PC-3 (cell line): ENCODE results near the gene CRELD2. TPM values are rescaled to one million over a fixed set of nuclear protein-coding genes. Genes with fewer than 3 reads are reported as not detected.

Experiments
- ATAC-seq: fragments of 200-7000 bp; cut with Tn5 transposase; 2 replicates; pipeline ENCODE4 v1.9.1; 2020; ENCODE audit warnings: mild to moderate bottlenecking, moderate library complexity
- BruUV-seq: library from RNA; stranded (reverse); fragments of 400-500 nt; replicated peaks from 2 replicates; lab custom pipeline; 2021; lab: Mats Ljungman, UMichigan
- CTCF ChIA-PET: fragments of 300-600 bp; sonication (Branson Sonifier 250); formaldehyde crosslinking; loops from one replicate; lab custom pipeline; 2022; ENCODE audit warnings: antibody characterized with exemption; lab: Charles Lee
- POLR2A ChIA-PET: fragments of 300-600 bp; sonication (Branson Sonifier 250); formaldehyde crosslinking; loops from one replicate; lab custom pipeline; 2022; ENCODE audit warnings: antibody characterized with exemption; ENCODE audit not compliant: unreplicated experiment; lab: Charles Lee
- DNase-seq: peaks from one replicate; pipeline ENCODE4 v3.0.0-alpha.2; 2015
- H2AFZ ChIP-seq: fragments of 300-600 bp; sonication (generic); 2 replicates; pipeline ENCODE4 v1.6.0; 2016; ENCODE audit warnings: antibody characterized with exemption, low read length
- H3F3A ChIP-seq: fragments of 300-600 bp; sonication (generic); one replicate; pipeline ENCODE4 v1.6.0; 2017; ENCODE audit warnings: antibody characterized with exemption, low read length, control low read depth, mild to moderate bottlenecking; ENCODE audit not compliant: unreplicated experiment
- H3K27ac ChIP-seq: fragments of 300-600 bp; sonication (generic); 2 replicates; pipeline ENCODE4 v1.5.1; 2016; ENCODE audit warnings: mild to moderate bottlenecking, low read length
- H3K27me3 ChIP-seq: fragments of 300-600 bp; sonication (generic); 2 replicates; pipeline ENCODE4 v1.6.1; 2016; ENCODE audit warnings: low read length, mixed read lengths
- H3K36me3 ChIP-seq: fragments of 300-600 bp; sonication (generic); 2 replicates; pipeline ENCODE4 v1.6.1; 2016; ENCODE audit warnings: low read depth, mixed run types, low read length, mixed read lengths
- H3K4me1 ChIP-seq: fragments of 300-600 bp; sonication (generic); 2 replicates; pipeline ENCODE4 v1.5.1; 2016; ENCODE audit warnings: low read length; ENCODE audit not compliant: insufficient read depth
- H3K4me2 ChIP-seq: fragments of 300-600 bp; sonication (generic); 2 replicates; pipeline ENCODE4 v1.6.0; 2016; ENCODE audit warnings: low read length
- H3K4me3 ChIP-seq: fragments of 300-600 bp; sonication (generic); 2 replicates; pipeline ENCODE4 v1.5.1; 2016; ENCODE audit warnings: mild to moderate bottlenecking, low read length, mixed read lengths
- H3K79me2 ChIP-seq: fragments of 300-600 bp; sonication (generic); 2 replicates; pipeline ENCODE4 v1.6.1; 2017; ENCODE audit warnings: low read length, mixed read lengths
- H3K9ac ChIP-seq: fragments of 300-600 bp; sonication (generic); 2 replicates; pipeline ENCODE4 v1.6.0; 2016; ENCODE audit warnings: mild to moderate bottlenecking, low read length
- H3K9me2 ChIP-seq: fragments of 300-600 bp; sonication (generic); replicated peaks from 2 replicates; pipeline ENCODE4 v1.6.1; 2016; ENCODE audit warnings: mixed run types, low read length, mixed read lengths
- H3K9me3 ChIP-seq: fragments of 300-600 bp; sonication (generic); 2 replicates; pipeline ENCODE4 v1.6.1; 2016; ENCODE audit warnings: low read length, mixed read lengths
- H4K20me1 ChIP-seq: fragments of 300-600 bp; sonication (generic); 2 replicates; pipeline ENCODE4 v1.6.1; 2016; ENCODE audit warnings: low read length, mixed read lengths
- EZH2 ChIP-seq: fragments of 300-600 bp; sonication (generic); IDR thresholded peaks from one replicate; pipeline ENCODE4 v1.6.1; 2017; ENCODE audit warnings: antibody characterized with exemption, mild to moderate bottlenecking, low read length; ENCODE audit not compliant: unreplicated experiment
- EZH2phosphoT487 ChIP-seq: fragments of 300-600 bp; sonication (generic); IDR thresholded peaks from 2 replicates; pipeline ENCODE4 v1.6.1; 2018; ENCODE audit warnings: mild to moderate bottlenecking, antibody characterized with exemption, low read length, borderline replicate concordance
- intact Hi-C: fragments of 100-400 bp; cut with micrococcal nuclease; formaldehyde crosslinking; loops from 2 replicates; pipeline ENCODE4 v1.9.0; 2023
- total RNA-seq: library from RNA; depleted of rRNA; stranded (reverse); fragments of >200 nt; gene quantifications from 2 replicates; pipeline ENCODE4 v1.2.3, GENCODE V29; 2014
- TF ChIP-seq, protein P1 (sequence below): fragments of 300-600 bp; sonication (generic); conservative IDR thresholded peaks from 2 replicates; pipeline ENCODE4 v1.5.1; 2017; ENCODE audit warnings: antibody characterized with exemption, low read depth, mild to moderate bottlenecking, low read length

The CRELD2 gene
- total RNA-seq, 1 experiment from 2014 or later = 71.3 TPM

DNA sequence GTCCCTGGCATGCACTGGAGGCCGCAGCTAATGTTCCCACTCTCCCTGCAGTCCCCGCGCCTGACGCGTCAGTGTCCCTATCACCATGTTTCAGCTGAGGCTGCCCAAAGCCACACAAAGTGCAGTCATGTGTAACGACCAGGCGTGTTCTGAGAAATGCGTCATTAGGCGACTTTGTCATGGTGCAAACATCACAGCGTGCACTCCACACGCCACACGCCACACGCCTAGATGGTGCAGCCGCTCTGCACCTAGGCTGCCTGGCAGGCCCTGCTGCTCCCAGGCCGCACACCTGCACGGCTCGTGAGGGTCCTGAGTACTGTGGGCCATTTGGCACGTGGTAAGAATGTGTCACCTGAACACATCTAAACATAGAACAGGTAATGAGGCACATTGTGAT, 2.4 kb downstream of the CRELD2 start:
- Histone ChIP-seq H3K9ac (no peak overlapping the region), H2AFZ (no peak overlapping the region), H3K27me3 (no peaks in the 10 kb centered on the region), H4K20me1 (no peaks in the 10 kb centered on the region), H3K9me3 (no peaks in the 10 kb centered on the region), H3K27ac (no peak overlapping the region), H3K4me2 (no peak overlapping the region), H3K4me3 (no peak overlapping the region), H3K36me3 (no peaks in the 10 kb centered on the region), H3K9me2 (no peaks in the 10 kb centered on the region), H3K4me1 (peaks cover 12% of the 10 kb centered on the region), H3K79me2 (peaks cover 26% of the 10 kb centered on the region), H3F3A (no peaks in the 10 kb centered on the region)
- ChIA-PET CTCF (no interaction called here), POLR2A (no interaction called here)
- DNase-seq (no peak), ATAC-seq (no peak)
- TF ChIP-seq, protein P1, sequence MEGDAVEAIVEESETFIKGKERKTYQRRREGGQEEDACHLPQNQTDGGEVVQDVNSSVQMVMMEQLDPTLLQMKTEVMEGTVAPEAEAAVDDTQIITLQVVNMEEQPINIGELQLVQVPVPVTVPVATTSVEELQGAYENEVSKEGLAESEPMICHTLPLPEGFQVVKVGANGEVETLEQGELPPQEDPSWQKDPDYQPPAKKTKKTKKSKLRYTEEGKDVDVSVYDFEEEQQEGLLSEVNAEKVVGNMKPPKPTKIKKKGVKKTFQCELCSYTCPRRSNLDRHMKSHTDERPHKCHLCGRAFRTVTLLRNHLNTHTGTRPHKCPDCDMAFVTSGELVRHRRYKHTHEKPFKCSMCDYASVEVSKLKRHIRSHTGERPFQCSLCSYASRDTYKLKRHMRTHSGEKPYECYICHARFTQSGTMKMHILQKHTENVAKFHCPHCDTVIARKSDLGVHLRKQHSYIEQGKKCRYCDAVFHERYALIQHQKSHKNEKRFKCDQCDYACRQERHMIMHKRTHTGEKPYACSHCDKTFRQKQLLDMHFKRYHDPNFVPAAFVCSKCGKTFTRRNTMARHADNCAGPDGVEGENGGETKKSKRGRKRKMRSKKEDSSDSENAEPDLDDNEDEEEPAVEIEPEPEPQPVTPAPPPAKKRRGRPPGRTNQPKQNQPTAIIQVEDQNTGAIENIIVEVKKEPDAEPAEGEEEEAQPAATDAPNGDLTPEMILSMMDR = no peak
- no peak for TF ChIP-seq EZH2
- no peak for TF ChIP-seq EZH2phosphoT487
- BruUV-seq = no TSS peak
- intact Hi-C loops = no loop called here

DNA sequence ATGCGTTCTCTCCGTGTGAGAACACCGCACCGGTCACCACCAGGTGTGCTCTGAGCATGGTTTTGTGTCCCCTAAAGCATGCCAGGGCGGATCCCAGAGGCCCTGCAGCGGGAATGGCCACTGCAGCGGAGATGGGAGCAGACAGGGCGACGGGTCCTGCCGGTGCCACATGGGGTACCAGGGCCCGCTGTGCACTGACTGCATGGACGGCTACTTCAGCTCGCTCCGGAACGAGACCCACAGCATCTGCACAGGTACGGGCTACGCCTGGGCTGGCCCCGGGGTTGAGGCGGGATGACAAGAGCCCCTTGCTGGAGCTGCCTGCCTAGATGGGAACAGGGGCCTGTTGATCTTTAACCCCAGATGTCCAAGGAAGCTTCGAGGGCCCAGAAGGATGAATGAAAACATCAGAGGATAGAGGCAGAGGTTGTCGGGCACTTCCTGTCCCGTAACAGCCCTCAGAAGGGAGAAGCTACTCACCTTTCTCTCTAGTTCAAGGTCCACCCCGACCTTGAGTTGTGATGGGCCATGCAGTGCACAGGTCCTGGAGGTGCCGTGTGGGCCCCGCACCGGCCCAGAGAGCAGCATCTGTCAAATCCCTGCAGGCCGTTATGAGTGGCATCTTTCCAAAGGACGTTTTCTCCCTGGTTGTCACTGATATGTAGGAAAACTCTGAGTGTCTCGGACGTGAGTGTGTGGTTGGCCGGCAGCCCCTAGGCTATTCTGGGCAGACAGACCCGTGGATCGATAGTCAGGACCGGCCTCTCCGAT, 3.3 kb downstream of the CRELD2 start:
- Histone ChIP-seq H3K27me3 (no peaks in the 10 kb centered on the region), H4K20me1 (no peaks in the 10 kb centered on the region), H3K4me1 (peaks cover 12% of the 10 kb centered on the region), H3K9me2 (no peaks in the 10 kb centered on the region), H3K9me3 (no peaks in the 10 kb centered on the region), H3K36me3 (no peaks in the 10 kb centered on the region), H2AFZ (no peak overlapping the region), H3K9ac (no peak overlapping the region), H3K4me3 (no peak overlapping the region), H3K4me2 (no peak overlapping the region), H3F3A (no peaks in the 10 kb centered on the region), H3K79me2 (peaks cover 23% of the 10 kb centered on the region), H3K27ac (no peak overlapping the region)
- intact Hi-C loops = no loop called here
- ChIA-PET POLR2A (no interaction called here), CTCF (no interaction called here)
- no peak for DNase-seq
- ATAC-seq = no peak
- TF ChIP-seq EZH2 (no peak), EZH2phosphoT487 (no peak)
- TF ChIP-seq, protein P1 = no peak
- BruUV-seq = no TSS peak

DNA sequence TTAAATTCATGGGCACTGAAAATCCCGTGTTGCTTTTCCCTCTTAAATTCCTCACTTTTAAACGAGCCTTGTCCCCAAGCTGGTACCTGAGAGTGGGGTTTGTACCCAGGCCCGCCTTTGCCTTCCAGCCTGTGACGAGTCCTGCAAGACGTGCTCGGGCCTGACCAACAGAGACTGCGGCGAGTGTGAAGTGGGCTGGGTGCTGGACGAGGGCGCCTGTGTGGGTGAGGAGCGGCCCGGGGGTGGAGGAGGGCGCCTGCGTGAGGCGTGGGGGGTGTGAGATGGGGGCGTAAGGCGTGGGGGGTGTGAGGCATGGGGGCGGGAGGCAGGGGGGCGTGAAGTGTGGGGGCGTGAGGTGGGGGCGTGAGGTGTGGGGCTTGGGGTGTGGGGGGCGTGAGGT, 4.0 kb downstream of the CRELD2 start:
- H2AFZ ChIP-seq = no peak overlapping the region
- H3K79me2 ChIP-seq = peaks cover 15% of the 10 kb centered on the region
- H4K20me1 ChIP-seq = no peaks in the 10 kb centered on the region
- TF ChIP-seq, protein P1 = no peak
- TF ChIP-seq EZH2phosphoT487 = no peak
- TF ChIP-seq EZH2 = no peak
- intact Hi-C loops = no loop called here
- ChIA-PET POLR2A (no interaction called here), CTCF (no interaction called here)
- DNase-seq (no peak), ATAC-seq (no peak)
- peaks cover 5% of the 10 kb centered on the region for H3K4me1 ChIP-seq
- H3K9ac ChIP-seq = no peak overlapping the region
- no peaks in the 10 kb centered on the region for H3K27me3 ChIP-seq
- no peak overlapping the region for H3K4me2 ChIP-seq
- H3K9me2 ChIP-seq = no peaks in the 10 kb centered on the region
- no peaks in the 10 kb centered on the region for H3K36me3 ChIP-seq
- H3K4me3 ChIP-seq = no peak overlapping the region
- H3K27ac ChIP-seq = no peak overlapping the region
- H3K9me3 ChIP-seq = no peaks in the 10 kb centered on the region
- BruUV-seq = no TSS peak
- H3F3A ChIP-seq = no peaks in the 10 kb centered on the region
